K562 (cell line): Measurements from ENCODE around the gene TIMM17A. TPM values are rescaled to one million over a fixed set of nuclear protein-coding genes. Genes with fewer than 3 reads are reported as not detected.
A peak's percentile ranks its signal among the peaks of the same experiment; 100 is the strongest.

Experiments
- EGR1 ChIP-seq: fragments of 450-650 bp; conservative IDR thresholded peaks from 2 replicates; pipeline ENCODE4 v1.6.1; 2017; ENCODE audit warnings: mild to moderate bottlenecking
- ESRRA ChIP-seq: fragments of 450-650 bp; IDR thresholded peaks from 2 replicates; pipeline ENCODE4 v1.6.1; 2014; ENCODE audit warnings: low read depth, mild to moderate bottlenecking, moderate library complexity, borderline replicate concordance
- FOSL1 ChIP-seq: fragments of 200-800 bp; sonication (Bioruptor generic); conservative IDR thresholded peaks from 2 replicates; pipeline ENCODE4 v1.6.1; 2016; ENCODE audit warnings: missing genetic modification characterization, missing compliant biosample characterization
- FOXA3 ChIP-seq, 2 experiments: fragments of 450-650 bp in 1 of 2; sonication (generic) in 1 of 2; formaldehyde crosslinking; IDR thresholded peaks in 1 of 2; conservative IDR thresholded peaks in 1 of 2; 2 replicates each; pipeline versions ENCODE4 v1.4.0 to v1.8.0; 2020 to 2022; ENCODE audit warnings: mild to moderate bottlenecking in 2 of 2, missing genetic modification reagents in 1 of 2
- FOXJ3 ChIP-seq: sonication (generic); formaldehyde crosslinking; IDR thresholded peaks from 2 replicates; pipeline ENCODE4 v1.4.0; 2020; ENCODE audit warnings: mild to moderate bottlenecking, missing genetic modification reagents
- HOXB6 ChIP-seq: fragments of 250-450 bp; sonication (Bioruptor Pico); IDR thresholded peaks from 2 replicates; pipeline ENCODE4 v1.5.1; 2022; ENCODE audit warnings: mild to moderate bottlenecking, borderline replicate concordance
- KDM1A ChIP-seq, 2 experiments: fragments of 450-650 bp; IDR thresholded peaks; 2 replicates each; pipeline ENCODE4 v1.6.1; 2016; ENCODE audit warnings: mild to moderate bottlenecking in 2 of 2
- MAFF ChIP-seq: IDR thresholded peaks from 2 replicates; pipeline ENCODE4 v1.6.1; 2012; ENCODE audit warnings: low read length, improper control_type of control experiment
- PRPF4 ChIP-seq: fragments of 200-400 bp; formaldehyde crosslinking; IDR thresholded peaks from one replicate; pipeline ENCODE4 v1.6.1; 2017; ENCODE audit warnings: low read length, low read depth, mild to moderate bottlenecking; ENCODE audit not compliant: insufficient read depth, poor library complexity, severe bottlenecking
- SNRNP70 ChIP-seq: fragments of 200-400 bp; formaldehyde crosslinking; optimal IDR thresholded peaks from 2 replicates; pipeline ENCODE3; 2017; ENCODE audit warnings: low read depth, low read length
- TEAD2 ChIP-seq: fragments of 450-650 bp; IDR thresholded peaks from 2 replicates; pipeline ENCODE4 v1.6.1; 2016; ENCODE audit warnings: missing genetic modification characterization, control low read depth, missing compliant biosample characterization
- ZNF232 ChIP-seq: sonication (generic); formaldehyde crosslinking; IDR thresholded peaks from 2 replicates; pipeline ENCODE4 v1.8.0; 2022; ENCODE audit warnings: mild to moderate bottlenecking, missing genetic modification reagents
- polyA plus RNA-seq, 8 experiments: library from polyadenylated mRNA; depleted of rRNA in 4 of 8; stranded (reverse) in 5 of 8; unstranded in 3 of 8; fragments of >200 nt; fragmentation: Nextera tagmentation in 2 of 8; fragmentation: Illumina TruSeq in 1 of 8; extraction: Ambion mirVana in 2 of 8; extraction: Trizol in 1 of 8; gene quantifications; 2 replicates each; pipeline versions ENCODE4 v1.2.1 to v1.2.3, GENCODE V29; 2011 to 2014; ENCODE audit warnings: inconsistent platforms in 1 of 8, missing spikeins in 1 of 8
- total RNA-seq, 7 experiments: library from RNA; depleted of rRNA in 6 of 7; stranded (reverse); fragments of >200 nt in 6 of 7; fragmentation: Illumina TruSeq in 2 of 7; extraction: Trizol in 2 of 7; gene quantifications; 2 replicates each; pipeline versions ENCODE4 v1.2.1 to v1.2.3, GENCODE V29; 2011 to 2021; ENCODE audit warnings: low replicate concordance in 1 of 7
- TF ChIP-seq, protein P1 (sequence below), 2 experiments: fragments of 450-650 bp; conservative IDR thresholded peaks; 2 replicates each; pipeline ENCODE4 v1.6.1; 2017; ENCODE audit warnings: mild to moderate bottlenecking in 2 of 2, moderate library complexity in 2 of 2
- TF ChIP-seq, protein P2 (sequence below): fragments of 250-450 bp; sonication (Bioruptor Pico); IDR thresholded peaks from 2 replicates; pipeline ENCODE4 v1.4.0; 2020; ENCODE audit warnings: mild to moderate bottlenecking, moderate library complexity
- TF ChIP-seq, protein P3 (sequence below): sonication (generic); formaldehyde crosslinking; IDR thresholded peaks from 2 replicates; pipeline ENCODE4 v1.8.1; 2022; ENCODE audit warnings: missing genetic modification reagents
- TF ChIP-seq, protein P4 (sequence below), 2 experiments: fragments of 450-650 bp; IDR thresholded peaks; 2 replicates each; pipeline ENCODE4 v1.6.1; 2018; ENCODE audit warnings: mild to moderate bottlenecking in 2 of 2, low read depth in 1 of 2; ENCODE audit not compliant: partially characterized antibody in 2 of 2

Gene TIMM17A
- total and polyA plus RNA-seq, 9 of the 15 experiments (the other 6 are each of a cell fraction or from before 2014, with no cell fraction given): 116 to 744 (median 180) TPM

DNA sequence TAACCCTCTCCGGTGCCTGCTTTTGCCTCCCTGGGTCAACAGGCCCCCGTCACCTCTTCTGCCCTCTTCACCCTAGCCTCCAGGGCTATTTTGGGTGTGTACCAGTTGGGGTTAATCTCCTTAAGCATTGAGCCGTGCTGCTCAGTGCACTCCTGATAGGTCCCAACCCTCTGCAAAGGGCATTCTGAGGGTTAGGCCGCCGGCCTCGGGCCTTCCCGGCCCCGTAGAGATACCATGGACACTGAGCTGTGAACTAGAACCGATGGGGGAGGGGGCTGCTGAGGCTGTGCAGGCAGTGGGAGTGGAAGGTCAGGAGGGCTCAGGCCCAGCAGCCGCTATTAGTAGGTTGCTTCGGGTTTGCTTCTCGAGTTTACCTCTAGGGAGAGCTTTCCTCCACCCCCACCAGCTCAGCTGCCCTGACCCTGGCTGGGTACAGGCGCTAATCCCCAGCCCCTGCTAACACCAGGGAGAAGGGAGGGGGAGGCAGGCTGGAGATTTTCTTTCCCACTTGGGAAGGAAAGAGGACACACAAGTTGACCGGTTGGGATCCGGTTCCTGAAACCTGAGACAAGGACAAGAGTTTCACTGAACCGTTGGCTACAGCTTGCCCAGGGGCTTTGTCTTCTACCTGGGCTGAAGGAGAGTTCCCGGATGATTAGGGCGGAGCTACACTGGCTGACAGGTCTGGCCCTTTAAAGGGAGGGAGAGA, 13.7 kb upstream of the TIMM17A start (continued):
- TF ChIP-seq, protein P1, sequence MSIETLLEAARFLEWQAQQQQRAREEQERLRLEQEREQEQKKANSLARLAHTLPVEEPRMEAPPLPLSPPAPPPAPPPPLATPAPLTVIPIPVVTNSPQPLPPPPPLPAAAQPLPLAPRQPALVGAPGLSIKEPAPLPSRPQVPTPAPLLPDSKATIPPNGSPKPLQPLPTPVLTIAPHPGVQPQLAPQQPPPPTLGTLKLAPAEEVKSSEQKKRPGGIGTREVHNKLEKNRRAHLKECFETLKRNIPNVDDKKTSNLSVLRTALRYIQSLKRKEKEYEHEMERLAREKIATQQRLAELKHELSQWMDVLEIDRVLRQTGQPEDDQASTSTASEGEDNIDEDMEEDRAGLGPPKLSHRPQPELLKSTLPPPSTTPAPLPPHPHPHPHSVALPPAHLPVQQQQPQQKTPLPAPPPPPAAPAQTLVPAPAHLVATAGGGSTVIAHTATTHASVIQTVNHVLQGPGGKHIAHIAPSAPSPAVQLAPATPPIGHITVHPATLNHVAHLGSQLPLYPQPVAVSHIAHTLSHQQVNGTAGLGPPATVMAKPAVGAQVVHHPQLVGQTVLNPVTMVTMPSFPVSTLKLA (conservative IDR thresholded peaks at IDR 0.05): peak in 1 of 2 experiments; percentile 26; a peak in 1 of 4 replicates
- 0 out of 2 replicates have a peak, but pooled peaks have one; percentile 12 for TF ChIP-seq FOSL1 (tag)
- TF ChIP-seq ZNF232: no peak
- no peak for TF ChIP-seq HOXB6
- TF ChIP-seq, protein P2, sequence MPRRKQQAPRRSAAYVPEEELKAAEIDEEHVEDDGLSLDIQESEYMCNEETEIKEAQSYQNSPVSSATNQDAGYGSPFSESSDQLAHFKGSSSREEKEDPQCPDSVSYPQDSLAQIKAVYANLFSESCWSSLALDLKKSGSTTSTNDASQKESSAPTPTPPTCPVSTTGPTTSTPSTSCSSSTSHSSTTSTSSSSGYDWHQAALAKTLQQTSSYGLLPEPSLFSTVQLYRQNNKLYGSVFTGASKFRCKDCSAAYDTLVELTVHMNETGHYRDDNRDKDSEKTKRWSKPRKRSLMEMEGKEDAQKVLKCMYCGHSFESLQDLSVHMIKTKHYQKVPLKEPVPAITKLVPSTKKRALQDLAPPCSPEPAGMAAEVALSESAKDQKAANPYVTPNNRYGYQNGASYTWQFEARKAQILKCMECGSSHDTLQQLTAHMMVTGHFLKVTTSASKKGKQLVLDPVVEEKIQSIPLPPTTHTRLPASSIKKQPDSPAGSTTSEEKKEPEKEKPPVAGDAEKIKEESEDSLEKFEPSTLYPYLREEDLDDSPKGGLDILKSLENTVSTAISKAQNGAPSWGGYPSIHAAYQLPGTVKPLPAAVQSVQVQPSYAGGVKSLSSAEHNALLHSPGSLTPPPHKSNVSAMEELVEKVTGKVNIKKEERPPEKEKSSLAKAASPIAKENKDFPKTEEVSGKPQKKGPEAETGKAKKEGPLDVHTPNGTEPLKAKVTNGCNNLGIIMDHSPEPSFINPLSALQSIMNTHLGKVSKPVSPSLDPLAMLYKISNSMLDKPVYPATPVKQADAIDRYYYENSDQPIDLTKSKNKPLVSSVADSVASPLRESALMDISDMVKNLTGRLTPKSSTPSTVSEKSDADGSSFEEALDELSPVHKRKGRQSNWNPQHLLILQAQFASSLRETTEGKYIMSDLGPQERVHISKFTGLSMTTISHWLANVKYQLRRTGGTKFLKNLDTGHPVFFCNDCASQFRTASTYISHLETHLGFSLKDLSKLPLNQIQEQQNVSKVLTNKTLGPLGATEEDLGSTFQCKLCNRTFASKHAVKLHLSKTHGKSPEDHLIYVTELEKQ: no peak
- no peak for TF ChIP-seq PRPF4
- TF ChIP-seq KDM1A (IDR thresholded peaks at IDR 0.05): peak; percentile 71 to 80
- TF ChIP-seq, protein P3, sequence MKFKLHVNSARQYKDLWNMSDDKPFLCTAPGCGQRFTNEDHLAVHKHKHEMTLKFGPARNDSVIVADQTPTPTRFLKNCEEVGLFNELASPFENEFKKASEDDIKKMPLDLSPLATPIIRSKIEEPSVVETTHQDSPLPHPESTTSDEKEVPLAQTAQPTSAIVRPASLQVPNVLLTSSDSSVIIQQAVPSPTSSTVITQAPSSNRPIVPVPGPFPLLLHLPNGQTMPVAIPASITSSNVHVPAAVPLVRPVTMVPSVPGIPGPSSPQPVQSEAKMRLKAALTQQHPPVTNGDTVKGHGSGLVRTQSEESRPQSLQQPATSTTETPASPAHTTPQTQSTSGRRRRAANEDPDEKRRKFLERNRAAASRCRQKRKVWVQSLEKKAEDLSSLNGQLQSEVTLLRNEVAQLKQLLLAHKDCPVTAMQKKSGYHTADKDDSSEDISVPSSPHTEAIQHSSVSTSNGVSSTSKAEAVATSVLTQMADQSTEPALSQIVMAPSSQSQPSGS (CRISPR knock-in tag): no peak
- no peak for TF ChIP-seq MAFF
- no peak for TF ChIP-seq FOXJ3 (CRISPR knock-in tag)
- no peak for TF ChIP-seq SNRNP70
- TF ChIP-seq EGR1: peak; percentile 71
- TF ChIP-seq TEAD2 (tag): no peak
- TF ChIP-seq ESRRA: peak; percentile 53
- TF ChIP-seq FOXA3 (CRISPR knock-in tag; conservative IDR thresholded peaks at IDR 0.05 in 1 of 2, IDR thresholded peaks at IDR 0.05 in 1 of 2): 0 out of 4 replicates have a peak, but pooled peaks of 1 of the 2 experiments have one; percentile 47
- TF ChIP-seq, protein P4, sequence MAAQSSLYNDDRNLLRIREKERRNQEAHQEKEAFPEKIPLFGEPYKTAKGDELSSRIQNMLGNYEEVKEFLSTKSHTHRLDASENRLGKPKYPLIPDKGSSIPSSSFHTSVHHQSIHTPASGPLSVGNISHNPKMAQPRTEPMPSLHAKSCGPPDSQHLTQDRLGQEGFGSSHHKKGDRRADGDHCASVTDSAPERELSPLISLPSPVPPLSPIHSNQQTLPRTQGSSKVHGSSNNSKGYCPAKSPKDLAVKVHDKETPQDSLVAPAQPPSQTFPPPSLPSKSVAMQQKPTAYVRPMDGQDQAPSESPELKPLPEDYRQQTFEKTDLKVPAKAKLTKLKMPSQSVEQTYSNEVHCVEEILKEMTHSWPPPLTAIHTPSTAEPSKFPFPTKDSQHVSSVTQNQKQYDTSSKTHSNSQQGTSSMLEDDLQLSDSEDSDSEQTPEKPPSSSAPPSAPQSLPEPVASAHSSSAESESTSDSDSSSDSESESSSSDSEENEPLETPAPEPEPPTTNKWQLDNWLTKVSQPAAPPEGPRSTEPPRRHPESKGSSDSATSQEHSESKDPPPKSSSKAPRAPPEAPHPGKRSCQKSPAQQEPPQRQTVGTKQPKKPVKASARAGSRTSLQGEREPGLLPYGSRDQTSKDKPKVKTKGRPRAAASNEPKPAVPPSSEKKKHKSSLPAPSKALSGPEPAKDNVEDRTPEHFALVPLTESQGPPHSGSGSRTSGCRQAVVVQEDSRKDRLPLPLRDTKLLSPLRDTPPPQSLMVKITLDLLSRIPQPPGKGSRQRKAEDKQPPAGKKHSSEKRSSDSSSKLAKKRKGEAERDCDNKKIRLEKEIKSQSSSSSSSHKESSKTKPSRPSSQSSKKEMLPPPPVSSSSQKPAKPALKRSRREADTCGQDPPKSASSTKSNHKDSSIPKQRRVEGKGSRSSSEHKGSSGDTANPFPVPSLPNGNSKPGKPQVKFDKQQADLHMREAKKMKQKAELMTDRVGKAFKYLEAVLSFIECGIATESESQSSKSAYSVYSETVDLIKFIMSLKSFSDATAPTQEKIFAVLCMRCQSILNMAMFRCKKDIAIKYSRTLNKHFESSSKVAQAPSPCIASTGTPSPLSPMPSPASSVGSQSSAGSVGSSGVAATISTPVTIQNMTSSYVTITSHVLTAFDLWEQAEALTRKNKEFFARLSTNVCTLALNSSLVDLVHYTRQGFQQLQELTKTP (IDR thresholded peaks at IDR 0.05; ENCODE audit: low read depth in 1 of 2, partially characterized antibody in 2 of 2): peak in 1 of 2 experiments; percentile 47
